ENCODE data around the gene INAVA. TPM values are rescaled to one million over a fixed set of nuclear protein-coding genes. Genes with fewer than 3 reads are reported as not detected.

Gene INAVA
- total and polyA plus RNA-seq, 2 of the 13 experiments (the other 11 are each of a cell fraction or from before 2014, with no cell fraction given), result 6.0 to 13.5 TPM

DNA sequence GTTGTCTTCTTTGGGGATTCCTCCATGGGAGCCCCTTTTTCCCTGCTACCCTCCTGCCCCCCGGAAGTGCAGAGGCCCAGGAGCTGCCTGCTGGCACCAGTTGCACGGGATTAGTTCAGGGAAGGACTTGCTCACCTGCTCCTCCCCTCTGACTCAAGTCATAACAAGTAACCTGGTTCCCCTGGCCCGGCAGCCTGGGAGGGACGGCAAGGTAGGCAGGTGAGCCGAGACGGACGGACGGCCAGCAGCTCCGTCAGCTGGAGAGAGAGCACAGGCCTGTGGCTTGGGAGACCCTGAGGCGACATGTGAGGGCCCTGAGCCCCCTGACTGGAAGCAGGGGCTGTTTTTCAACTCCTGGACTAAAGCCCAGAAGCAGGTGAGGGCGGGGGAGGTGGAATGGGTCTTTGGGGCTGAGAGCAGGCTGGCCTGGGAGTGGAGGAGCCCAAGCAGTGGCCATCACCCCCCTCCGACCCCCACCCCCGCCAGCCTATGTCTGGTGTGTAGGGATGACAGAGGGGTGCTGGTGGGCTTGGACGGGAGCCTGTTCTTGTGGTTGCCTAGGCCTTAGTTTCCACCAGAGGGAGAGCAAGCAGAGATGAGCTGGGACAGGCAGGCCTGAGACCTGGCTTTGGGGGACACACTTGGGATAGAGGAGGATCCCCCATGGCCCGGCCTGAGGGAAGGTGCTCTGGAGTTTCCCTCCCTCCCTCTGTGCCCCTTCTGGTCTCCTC, at the start of gene INAVA (continued):
- TF ChIP-seq, protein P1, sequence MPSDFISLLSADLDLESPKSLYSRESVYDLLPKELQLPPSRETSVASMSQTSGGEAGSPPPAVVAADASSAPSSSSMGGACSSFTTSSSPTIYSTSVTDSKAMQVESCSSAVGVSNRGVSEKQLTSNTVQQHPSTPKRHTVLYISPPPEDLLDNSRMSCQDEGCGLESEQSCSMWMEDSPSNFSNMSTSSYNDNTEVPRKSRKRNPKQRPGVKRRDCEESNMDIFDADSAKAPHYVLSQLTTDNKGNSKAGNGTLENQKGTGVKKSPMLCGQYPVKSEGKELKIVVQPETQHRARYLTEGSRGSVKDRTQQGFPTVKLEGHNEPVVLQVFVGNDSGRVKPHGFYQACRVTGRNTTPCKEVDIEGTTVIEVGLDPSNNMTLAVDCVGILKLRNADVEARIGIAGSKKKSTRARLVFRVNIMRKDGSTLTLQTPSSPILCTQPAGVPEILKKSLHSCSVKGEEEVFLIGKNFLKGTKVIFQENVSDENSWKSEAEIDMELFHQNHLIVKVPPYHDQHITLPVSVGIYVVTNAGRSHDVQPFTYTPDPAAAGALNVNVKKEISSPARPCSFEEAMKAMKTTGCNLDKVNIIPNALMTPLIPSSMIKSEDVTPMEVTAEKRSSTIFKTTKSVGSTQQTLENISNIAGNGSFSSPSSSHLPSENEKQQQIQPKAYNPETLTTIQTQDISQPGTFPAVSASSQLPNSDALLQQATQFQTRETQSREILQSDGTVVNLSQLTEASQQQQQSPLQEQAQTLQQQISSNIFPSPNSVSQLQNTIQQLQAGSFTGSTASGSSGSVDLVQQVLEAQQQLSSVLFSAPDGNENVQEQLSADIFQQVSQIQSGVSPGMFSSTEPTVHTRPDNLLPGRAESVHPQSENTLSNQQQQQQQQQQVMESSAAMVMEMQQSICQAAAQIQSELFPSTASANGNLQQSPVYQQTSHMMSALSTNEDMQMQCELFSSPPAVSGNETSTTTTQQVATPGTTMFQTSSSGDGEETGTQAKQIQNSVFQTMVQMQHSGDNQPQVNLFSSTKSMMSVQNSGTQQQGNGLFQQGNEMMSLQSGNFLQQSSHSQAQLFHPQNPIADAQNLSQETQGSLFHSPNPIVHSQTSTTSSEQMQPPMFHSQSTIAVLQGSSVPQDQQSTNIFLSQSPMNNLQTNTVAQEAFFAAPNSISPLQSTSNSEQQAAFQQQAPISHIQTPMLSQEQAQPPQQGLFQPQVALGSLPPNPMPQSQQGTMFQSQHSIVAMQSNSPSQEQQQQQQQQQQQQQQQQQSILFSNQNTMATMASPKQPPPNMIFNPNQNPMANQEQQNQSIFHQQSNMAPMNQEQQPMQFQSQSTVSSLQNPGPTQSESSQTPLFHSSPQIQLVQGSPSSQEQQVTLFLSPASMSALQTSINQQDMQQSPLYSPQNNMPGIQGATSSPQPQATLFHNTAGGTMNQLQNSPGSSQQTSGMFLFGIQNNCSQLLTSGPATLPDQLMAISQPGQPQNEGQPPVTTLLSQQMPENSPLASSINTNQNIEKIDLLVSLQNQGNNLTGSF (CRISPR knock-in tag; IDR thresholded peaks at IDR 0.05), result 0 out of 2 replicates have a peak, but pooled peaks have one; percentile 39
- TF ChIP-seq NFKB2 (CRISPR knock-in tag; IDR thresholded peaks at IDR 0.05; ENCODE audit: borderline replicate concordance) (0 out of 2 replicates have a peak, but pooled peaks have one; percentile 34), POLR2A (IDR thresholded peaks at IDR 0.05; ENCODE audit: insufficient read depth in 1 of 2, low read depth in 2 of 2, low read length in 2 of 2) (peak; percentile 43 to 49), GABPA (IDR thresholded peaks at IDR 0.05; ENCODE audit: low read depth, low read length) (peak; percentile 22; the same call in 1 of the 2 replicates), GABPA (CRISPR knock-in tag; IDR thresholded peaks at IDR 0.05; ENCODE audit: low read depth) (peak; percentile 66), ZNF562 (CRISPR knock-in tag; IDR thresholded peaks at IDR 0.05; ENCODE audit: borderline replicate concordance) (no peak), ZNF431 (CRISPR knock-in tag; IDR thresholded peaks at IDR 0.05; ENCODE audit: borderline replicate concordance, low read depth) (no peak), ELF1 (CRISPR knock-in tag; IDR thresholded peaks at IDR 0.05) (peak; percentile 49; the same call in 1 of the 2 replicates), MAF1 (CRISPR knock-in tag; IDR thresholded peaks at IDR 0.05; ENCODE audit: borderline replicate concordance) (0 out of 2 replicates have a peak, but pooled peaks have one; percentile 59), AGO2 (optimal IDR thresholded peaks at IDR 0.05; ENCODE audit: low read depth, low read length) (peak; percentile 46), ZNF441 (CRISPR knock-in tag; IDR thresholded peaks at IDR 0.05; ENCODE audit: borderline replicate concordance) (no peak), ZFY (CRISPR knock-in tag; IDR thresholded peaks at IDR 0.05) (peak; percentile 58), ZNF619 (CRISPR knock-in tag; IDR thresholded peaks at IDR 0.05) (peak; percentile 12; the same call in 1 of the 2 replicates)
- TF ChIP-seq, protein P2, sequence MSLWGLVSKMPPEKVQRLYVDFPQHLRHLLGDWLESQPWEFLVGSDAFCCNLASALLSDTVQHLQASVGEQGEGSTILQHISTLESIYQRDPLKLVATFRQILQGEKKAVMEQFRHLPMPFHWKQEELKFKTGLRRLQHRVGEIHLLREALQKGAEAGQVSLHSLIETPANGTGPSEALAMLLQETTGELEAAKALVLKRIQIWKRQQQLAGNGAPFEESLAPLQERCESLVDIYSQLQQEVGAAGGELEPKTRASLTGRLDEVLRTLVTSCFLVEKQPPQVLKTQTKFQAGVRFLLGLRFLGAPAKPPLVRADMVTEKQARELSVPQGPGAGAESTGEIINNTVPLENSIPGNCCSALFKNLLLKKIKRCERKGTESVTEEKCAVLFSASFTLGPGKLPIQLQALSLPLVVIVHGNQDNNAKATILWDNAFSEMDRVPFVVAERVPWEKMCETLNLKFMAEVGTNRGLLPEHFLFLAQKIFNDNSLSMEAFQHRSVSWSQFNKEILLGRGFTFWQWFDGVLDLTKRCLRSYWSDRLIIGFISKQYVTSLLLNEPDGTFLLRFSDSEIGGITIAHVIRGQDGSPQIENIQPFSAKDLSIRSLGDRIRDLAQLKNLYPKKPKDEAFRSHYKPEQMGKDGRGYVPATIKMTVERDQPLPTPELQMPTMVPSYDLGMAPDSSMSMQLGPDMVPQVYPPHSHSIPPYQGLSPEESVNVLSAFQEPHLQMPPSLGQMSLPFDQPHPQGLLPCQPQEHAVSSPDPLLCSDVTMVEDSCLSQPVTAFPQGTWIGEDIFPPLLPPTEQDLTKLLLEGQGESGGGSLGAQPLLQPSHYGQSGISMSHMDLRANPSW (CRISPR knock-in tag; IDR thresholded peaks at IDR 0.05; ENCODE audit: borderline replicate concordance), result no peak
- TF ChIP-seq, protein P3, sequence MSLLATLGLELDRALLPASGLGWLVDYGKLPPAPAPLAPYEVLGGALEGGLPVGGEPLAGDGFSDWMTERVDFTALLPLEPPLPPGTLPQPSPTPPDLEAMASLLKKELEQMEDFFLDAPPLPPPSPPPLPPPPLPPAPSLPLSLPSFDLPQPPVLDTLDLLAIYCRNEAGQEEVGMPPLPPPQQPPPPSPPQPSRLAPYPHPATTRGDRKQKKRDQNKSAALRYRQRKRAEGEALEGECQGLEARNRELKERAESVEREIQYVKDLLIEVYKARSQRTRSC (CRISPR knock-in tag; IDR thresholded peaks at IDR 0.05; ENCODE audit: low read depth), result no peak
- TF ChIP-seq, protein P4, sequence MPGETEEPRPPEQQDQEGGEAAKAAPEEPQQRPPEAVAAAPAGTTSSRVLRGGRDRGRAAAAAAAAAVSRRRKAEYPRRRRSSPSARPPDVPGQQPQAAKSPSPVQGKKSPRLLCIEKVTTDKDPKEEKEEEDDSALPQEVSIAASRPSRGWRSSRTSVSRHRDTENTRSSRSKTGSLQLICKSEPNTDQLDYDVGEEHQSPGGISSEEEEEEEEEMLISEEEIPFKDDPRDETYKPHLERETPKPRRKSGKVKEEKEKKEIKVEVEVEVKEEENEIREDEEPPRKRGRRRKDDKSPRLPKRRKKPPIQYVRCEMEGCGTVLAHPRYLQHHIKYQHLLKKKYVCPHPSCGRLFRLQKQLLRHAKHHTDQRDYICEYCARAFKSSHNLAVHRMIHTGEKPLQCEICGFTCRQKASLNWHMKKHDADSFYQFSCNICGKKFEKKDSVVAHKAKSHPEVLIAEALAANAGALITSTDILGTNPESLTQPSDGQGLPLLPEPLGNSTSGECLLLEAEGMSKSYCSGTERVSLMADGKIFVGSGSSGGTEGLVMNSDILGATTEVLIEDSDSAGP (CRISPR knock-in tag; IDR thresholded peaks at IDR 0.05; ENCODE audit: borderline replicate concordance), result 0 out of 2 replicates have a peak, but pooled peaks have one; percentile 2
- TF ChIP-seq, protein P5, sequence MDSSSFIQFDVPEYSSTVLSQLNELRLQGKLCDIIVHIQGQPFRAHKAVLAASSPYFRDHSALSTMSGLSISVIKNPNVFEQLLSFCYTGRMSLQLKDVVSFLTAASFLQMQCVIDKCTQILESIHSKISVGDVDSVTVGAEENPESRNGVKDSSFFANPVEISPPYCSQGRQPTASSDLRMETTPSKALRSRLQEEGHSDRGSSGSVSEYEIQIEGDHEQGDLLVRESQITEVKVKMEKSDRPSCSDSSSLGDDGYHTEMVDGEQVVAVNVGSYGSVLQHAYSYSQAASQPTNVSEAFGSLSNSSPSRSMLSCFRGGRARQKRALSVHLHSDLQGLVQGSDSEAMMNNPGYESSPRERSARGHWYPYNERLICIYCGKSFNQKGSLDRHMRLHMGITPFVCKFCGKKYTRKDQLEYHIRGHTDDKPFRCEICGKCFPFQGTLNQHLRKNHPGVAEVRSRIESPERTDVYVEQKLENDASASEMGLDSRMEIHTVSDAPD (CRISPR knock-in tag; IDR thresholded peaks at IDR 0.05), result no peak
